Measurements from ENCODE around the gene PTCD3.

DNA sequence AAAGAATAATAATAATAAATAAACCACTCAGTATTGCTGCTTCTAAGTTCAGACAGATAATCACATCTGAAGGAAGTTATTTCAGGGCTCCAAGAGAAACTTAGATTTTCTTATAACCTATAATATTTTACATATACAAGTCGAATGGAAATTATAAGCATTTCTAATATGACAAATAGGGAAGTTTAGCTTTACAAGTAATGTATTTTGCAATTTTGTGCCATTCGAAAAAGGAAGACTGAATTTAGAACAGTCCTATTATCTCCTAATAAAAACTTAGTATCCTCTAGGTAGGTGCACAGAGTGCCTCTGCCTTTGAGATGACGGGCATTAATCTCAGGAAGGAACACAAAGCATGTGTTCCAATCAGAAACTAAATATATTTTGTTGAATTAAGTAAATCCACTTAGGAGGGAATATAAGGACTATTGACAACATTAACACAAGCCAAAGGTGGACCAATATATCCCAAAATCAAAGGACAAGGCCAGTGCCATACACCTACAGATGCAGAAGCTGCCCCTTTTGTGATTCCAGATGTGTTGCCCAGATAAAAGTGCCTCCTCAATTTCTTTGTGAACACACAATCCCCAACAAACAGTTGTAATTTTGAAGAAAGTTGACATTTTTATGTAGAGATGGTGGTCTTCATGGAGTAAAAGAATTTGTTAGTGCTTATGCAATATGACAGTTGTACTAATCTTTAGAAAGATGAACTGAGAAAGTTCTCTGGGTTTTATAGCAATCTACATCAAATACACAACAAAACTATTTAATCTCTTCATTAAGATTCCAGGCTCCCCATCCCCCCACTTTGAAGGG is 36.6 kb downstream of the PTCD3 start:
- TF ChIP-seq, protein P1, sequence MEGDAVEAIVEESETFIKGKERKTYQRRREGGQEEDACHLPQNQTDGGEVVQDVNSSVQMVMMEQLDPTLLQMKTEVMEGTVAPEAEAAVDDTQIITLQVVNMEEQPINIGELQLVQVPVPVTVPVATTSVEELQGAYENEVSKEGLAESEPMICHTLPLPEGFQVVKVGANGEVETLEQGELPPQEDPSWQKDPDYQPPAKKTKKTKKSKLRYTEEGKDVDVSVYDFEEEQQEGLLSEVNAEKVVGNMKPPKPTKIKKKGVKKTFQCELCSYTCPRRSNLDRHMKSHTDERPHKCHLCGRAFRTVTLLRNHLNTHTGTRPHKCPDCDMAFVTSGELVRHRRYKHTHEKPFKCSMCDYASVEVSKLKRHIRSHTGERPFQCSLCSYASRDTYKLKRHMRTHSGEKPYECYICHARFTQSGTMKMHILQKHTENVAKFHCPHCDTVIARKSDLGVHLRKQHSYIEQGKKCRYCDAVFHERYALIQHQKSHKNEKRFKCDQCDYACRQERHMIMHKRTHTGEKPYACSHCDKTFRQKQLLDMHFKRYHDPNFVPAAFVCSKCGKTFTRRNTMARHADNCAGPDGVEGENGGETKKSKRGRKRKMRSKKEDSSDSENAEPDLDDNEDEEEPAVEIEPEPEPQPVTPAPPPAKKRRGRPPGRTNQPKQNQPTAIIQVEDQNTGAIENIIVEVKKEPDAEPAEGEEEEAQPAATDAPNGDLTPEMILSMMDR (IDR thresholded peaks at IDR 0.05): no peak
- TF ChIP-seq POLR2A (IDR thresholded peaks at IDR 0.05): no peak
